SK-N-SH (cell line): ENCODE measurements around the gene JAZF1. TPM values are rescaled to one million over a fixed set of nuclear protein-coding genes. Genes with fewer than 3 reads are reported as not detected.

Source experiments
- CTCF ChIA-PET: fragments of 300-600, 350-600 bp; formaldehyde crosslinking; extraction: SDS; loops from one replicate; lab custom pipeline; 2021; lab: Yijun Ruan, JAX
- POLR2A ChIA-PET: fragments of 350-600 bp; sonication (Branson Sonifier 250); formaldehyde crosslinking; extraction: SDS; loops from one replicate; lab custom pipeline; 2020; ENCODE audit warnings: antibody characterized with exemption, inconsistent platforms; lab: Yijun Ruan, JAX
- DNase-seq: peaks from one replicate; pipeline ENCODE4 v3.0.0; 2012
- H2AFZ ChIP-seq: fragments of 200-600 bp; sonication (generic); 2 replicates; pipeline ENCODE4 v1.8.1; 2016; ENCODE audit warnings: antibody characterized with exemption, mild to moderate bottlenecking, low read depth
- H3F3A ChIP-seq: fragments of 200-600 bp; sonication (generic); replicated peaks from 2 replicates; pipeline ENCODE3; 2016; ENCODE audit warnings: antibody characterized with exemption, mild to moderate bottlenecking; ENCODE audit not compliant: insufficient read depth
- H3K27ac ChIP-seq, 2 experiments: fragments of 200-500 bp in 1 of 2; fragments of 200-600 bp in 1 of 2; sonication (Bioruptor generic) in 1 of 2; sonication (generic), shearing (Covaris generic) in 1 of 2; 2 replicates each; pipeline versions ENCODE4 v1.5.1 to v1.6.1; 2014 to 2016; ENCODE audit warnings: low read depth in 2 of 2, inconsistent platforms in 1 of 2, low read length in 1 of 2, mild to moderate bottlenecking in 1 of 2, mixed read lengths in 1 of 2
- H3K27me3 ChIP-seq: fragments of 200-600 bp; sonication (generic), shearing (Covaris generic); 2 replicates; pipeline ENCODE4 v1.6.1; 2016; ENCODE audit warnings: mixed run types; ENCODE audit not compliant: insufficient read depth
- H3K36me3 ChIP-seq, 2 experiments: fragments of 200-500 bp in 1 of 2; fragments of 200-600 bp in 1 of 2; sonication (Bioruptor generic) in 1 of 2; sonication (generic) in 1 of 2; replicated peaks in 1 of 2; 2 replicates each; pipeline versions ENCODE3 to v1.5.1; 2014 to 2016; ENCODE audit warnings: low read length in 1 of 2, mild to moderate bottlenecking in 1 of 2; ENCODE audit not compliant: insufficient read depth in 2 of 2, control insufficient read depth in 1 of 2
- H3K4me1 ChIP-seq, 2 experiments: fragments of 200-500 bp in 1 of 2; fragments of 200-600 bp in 1 of 2; sonication (Bioruptor generic) in 1 of 2; sonication (generic), shearing (Covaris generic) in 1 of 2; 2 replicates each; pipeline versions ENCODE4 v1.5.1 to v1.6.1; 2014 to 2016; ENCODE audit warnings: low read depth in 1 of 2, low read length in 1 of 2, mixed run types in 1 of 2; ENCODE audit not compliant: insufficient read depth in 2 of 2, control insufficient read depth in 1 of 2
- H3K4me2 ChIP-seq: fragments of 200-600 bp; sonication (generic), shearing (Covaris generic); 2 replicates; pipeline ENCODE4 v1.6.1; 2017; ENCODE audit warnings: mixed run types
- H3K4me3 ChIP-seq, 2 experiments: fragments of 200-500 bp in 1 of 2; fragments of 200-600 bp in 1 of 2; sonication (Bioruptor generic) in 1 of 2; sonication (generic), shearing (Covaris generic) in 1 of 2; 2 replicates each; pipeline versions ENCODE4 v1.5.1 to v1.8.1; 2014 to 2016; ENCODE audit warnings: low read depth in 2 of 2, inconsistent platforms in 1 of 2, low read length in 1 of 2, mild to moderate bottlenecking in 1 of 2, mixed read lengths in 1 of 2, moderate library complexity in 1 of 2
- H3K79me2 ChIP-seq: fragments of 200-600 bp; sonication (generic); 2 replicates; pipeline ENCODE4 v1.8.1; 2017; ENCODE audit warnings: mild to moderate bottlenecking; ENCODE audit not compliant: insufficient read depth
- H3K9ac ChIP-seq: fragments of 200-600 bp; sonication (generic); 2 replicates; pipeline ENCODE4 v1.6.1; 2017; ENCODE audit warnings: mixed run types
- H3K9me2 ChIP-seq: fragments of 200-600 bp; sonication (generic); 2 replicates; pipeline ENCODE4 v1.6.1; 2017; ENCODE audit warnings: mixed run types
- H3K9me3 ChIP-seq: fragments of 200-600 bp; sonication (generic); 2 replicates; pipeline ENCODE4 v1.6.1; 2017; ENCODE audit warnings: mixed run types, mild to moderate bottlenecking, moderate library complexity
- H4K20me1 ChIP-seq: fragments of 200-600 bp; sonication (generic); 2 replicates; pipeline ENCODE4 v1.6.1; 2017; ENCODE audit warnings: mild to moderate bottlenecking, mixed run types; ENCODE audit not compliant: insufficient read depth
- EZH2phosphoT487 ChIP-seq: fragments of 200-600 bp; sonication (generic); IDR thresholded peaks from 2 replicates; pipeline ENCODE4 v1.6.1; 2017; ENCODE audit warnings: low read depth, mixed run types, mild to moderate bottlenecking, antibody characterized with exemption, moderate library complexity, borderline replicate concordance
- FOXJ3 ChIP-seq: sonication (generic); formaldehyde crosslinking; IDR thresholded peaks from 2 replicates; pipeline ENCODE4 v1.5.1; 2020; ENCODE audit warnings: mild to moderate bottlenecking, missing genetic modification reagents
- NRF1 ChIP-seq: IDR thresholded peaks from 2 replicates; pipeline ENCODE4 v1.6.1; 2012; ENCODE audit warnings: low read depth, mild to moderate bottlenecking, low read length
- POLR2AphosphoS5 ChIP-seq: IDR thresholded peaks from 2 replicates; pipeline ENCODE4 v1.6.1; 2012; ENCODE audit warnings: low read depth, low read length
- RAD21 ChIP-seq: IDR thresholded peaks from 2 replicates; pipeline ENCODE4 v1.6.1; 2012; ENCODE audit warnings: mild to moderate bottlenecking, low read length
- WGBS: methylation state at CpG from one replicate; pipeline ENCODE4 v1.1.6; 2017; ENCODE audit warnings: low lambda C conversion rate; 5-methylcytosine and 5-hydroxymethylcytosine counted together
- polyA plus RNA-seq, 3 experiments: library from polyadenylated mRNA; depleted of rRNA; stranded (reverse); fragments of >200 nt; gene quantifications; 2 replicates each; pipeline ENCODE4 v1.2.3, GENCODE V29; 2012
- TF ChIP-seq, protein P1 (sequence below): IDR thresholded peaks from 2 replicates; pipeline ENCODE4 v1.4.0; 2012; ENCODE audit warnings: low read depth
- TF ChIP-seq, protein P2 (sequence below): IDR thresholded peaks from 2 replicates; pipeline ENCODE4; 2012
- TF ChIP-seq, protein P3 (sequence below): fragments of 150-350 bp; IDR thresholded peaks from 2 replicates; pipeline ENCODE4 v1.6.1; 2017; ENCODE audit warnings: antibody characterized with exemption, low read length, low read depth, borderline replicate concordance

Gene JAZF1
- polyA plus RNA-seq, 1 of the 3 experiments (the other 2 are of a cell fraction), result 1.7 TPM

DNA sequence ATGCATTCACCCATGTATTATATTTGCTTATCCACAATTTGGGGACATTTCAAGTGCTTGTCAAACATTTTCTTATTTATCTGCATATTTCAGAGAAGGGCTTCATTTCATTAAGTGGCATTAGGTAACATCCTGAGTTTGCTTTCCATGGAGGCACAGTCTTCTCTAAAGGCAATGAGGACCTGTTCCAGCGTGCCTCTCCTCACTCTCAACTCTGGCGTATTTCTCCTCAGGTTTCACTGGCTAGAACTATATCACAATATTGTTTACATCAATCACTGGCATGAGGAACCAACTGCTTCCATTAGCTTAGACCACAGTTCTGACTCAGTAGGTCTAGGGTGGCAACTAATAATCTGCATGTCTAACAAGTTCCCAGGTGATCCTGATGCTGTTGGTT lies 263.5 kb downstream of the JAZF1 start (continued):
- TF ChIP-seq NRF1, result no peak
- no peak for TF ChIP-seq FOXJ3 (CRISPR knock-in tag)
- TF ChIP-seq, protein P1, sequence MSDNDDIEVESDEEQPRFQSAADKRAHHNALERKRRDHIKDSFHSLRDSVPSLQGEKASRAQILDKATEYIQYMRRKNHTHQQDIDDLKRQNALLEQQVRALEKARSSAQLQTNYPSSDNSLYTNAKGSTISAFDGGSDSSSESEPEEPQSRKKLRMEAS, result no peak

DNA sequence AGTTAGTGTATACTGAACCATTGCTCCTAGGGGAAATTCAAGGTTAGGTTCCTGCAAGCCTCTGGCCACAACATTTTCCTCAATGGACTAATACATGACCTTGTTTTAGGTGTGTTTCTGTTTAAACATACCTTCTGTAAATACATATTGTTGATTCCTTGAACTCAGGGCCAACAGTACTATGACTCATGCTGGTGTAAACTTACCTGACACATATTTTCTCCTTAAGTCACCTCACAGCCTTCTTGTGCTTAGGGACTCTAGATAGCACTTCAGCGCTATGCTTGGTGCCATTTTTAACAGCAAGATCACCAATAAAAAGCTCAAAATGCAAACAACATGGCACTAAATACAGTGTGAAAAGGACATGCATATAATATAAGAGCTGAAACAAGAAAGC lies 264.2 kb downstream of the JAZF1 start:
- TF ChIP-seq EZH2phosphoT487 (no peak), POLR2AphosphoS5 (no peak)
- H3K9me2 ChIP-seq, result no peaks in the 10 kb centered on the region
- POLR2A ChIA-PET, result no interaction called here
- no peaks in the 10 kb centered on the region for H4K20me1 ChIP-seq
- CTCF ChIA-PET, result interaction anchor here (0.6 to 7.4 kb wide), 5 partner anchors 10 to 721 kb away, joined by 3 to 66 read pairs (median 6); no protein-coding TSS in a partner anchor
- no peaks in the 10 kb centered on the region for H3K79me2 ChIP-seq
- H3F3A ChIP-seq, result no peaks in the 10 kb centered on the region
- 93% methylated on average over 1 of the region's 1 CpG for WGBS
- no peaks in the 10 kb centered on the region for H3K9me3 ChIP-seq
- H3K4me2 ChIP-seq, result no peak overlapping the region
- H3K27ac ChIP-seq, result no peak overlapping the region
- H3K4me1 ChIP-seq, result peaks cover 0 to 8% of the 10 kb centered on the region in 2 experiments; a peak in 2 of 4 replicates
- no peaks in the 10 kb centered on the region for H3K27me3 ChIP-seq
- H2AFZ ChIP-seq, result no peak overlapping the region
- no peak overlapping the region for H3K9ac ChIP-seq
- no peak overlapping the region for H3K4me3 ChIP-seq
- H3K36me3 ChIP-seq, result no peaks in the 10 kb centered on the region
- no peak for DNase-seq

DNA sequence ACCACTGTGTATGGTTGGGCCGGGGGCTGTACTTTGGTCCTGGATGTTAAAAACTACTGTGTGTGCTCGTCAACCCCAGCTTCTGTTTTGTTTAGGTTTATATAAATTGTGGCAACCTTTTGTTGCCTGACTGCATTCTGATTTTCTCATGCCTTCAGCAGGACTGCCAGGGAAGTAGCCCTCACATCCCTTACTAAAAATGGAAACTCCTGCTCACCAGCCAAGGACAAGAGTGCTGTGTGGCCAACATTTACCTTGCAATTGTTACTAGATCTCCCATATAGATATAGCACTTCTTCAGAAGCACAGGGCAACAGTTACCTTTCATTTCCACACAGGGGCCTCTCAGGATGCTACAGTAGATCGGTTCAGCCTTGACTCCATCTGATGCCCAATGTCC lies 266.2 kb downstream of the JAZF1 start:
- Histone ChIP-seq H3K9ac (no peak overlapping the region), H3K36me3 (no peaks in the 10 kb centered on the region), H3K9me3 (no peaks in the 10 kb centered on the region), H3K79me2 (no peaks in the 10 kb centered on the region), H3F3A (no peaks in the 10 kb centered on the region), H4K20me1 (no peaks in the 10 kb centered on the region), H3K9me2 (no peaks in the 10 kb centered on the region), H3K4me2 (no peak overlapping the region), H3K4me3 (no peak overlapping the region), H3K27me3 (no peaks in the 10 kb centered on the region), H3K27ac (no peak overlapping the region), H2AFZ (no peak overlapping the region), H3K4me1 (no peaks in the 10 kb centered on the region)
- ChIA-PET CTCF (interaction anchor here (1.0 to 1.7 kb wide), 3 partner anchors 26 to 705 kb away, joined by 3 to 4 read pairs (median 3); no protein-coding TSS in a partner anchor), POLR2A (no interaction called here)
- WGBS, result 90% methylated on average over 3 of the region's 3 CpGs
- TF ChIP-seq, protein P2, sequence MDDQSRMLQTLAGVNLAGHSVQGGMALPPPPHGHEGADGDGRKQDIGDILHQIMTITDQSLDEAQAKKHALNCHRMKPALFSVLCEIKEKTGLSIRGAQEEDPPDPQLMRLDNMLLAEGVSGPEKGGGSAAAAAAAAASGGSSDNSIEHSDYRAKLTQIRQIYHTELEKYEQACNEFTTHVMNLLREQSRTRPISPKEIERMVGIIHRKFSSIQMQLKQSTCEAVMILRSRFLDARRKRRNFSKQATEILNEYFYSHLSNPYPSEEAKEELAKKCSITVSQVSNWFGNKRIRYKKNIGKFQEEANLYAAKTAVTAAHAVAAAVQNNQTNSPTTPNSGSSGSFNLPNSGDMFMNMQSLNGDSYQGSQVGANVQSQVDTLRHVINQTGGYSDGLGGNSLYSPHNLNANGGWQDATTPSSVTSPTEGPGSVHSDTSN, result no peak
- TF ChIP-seq, protein P3, sequence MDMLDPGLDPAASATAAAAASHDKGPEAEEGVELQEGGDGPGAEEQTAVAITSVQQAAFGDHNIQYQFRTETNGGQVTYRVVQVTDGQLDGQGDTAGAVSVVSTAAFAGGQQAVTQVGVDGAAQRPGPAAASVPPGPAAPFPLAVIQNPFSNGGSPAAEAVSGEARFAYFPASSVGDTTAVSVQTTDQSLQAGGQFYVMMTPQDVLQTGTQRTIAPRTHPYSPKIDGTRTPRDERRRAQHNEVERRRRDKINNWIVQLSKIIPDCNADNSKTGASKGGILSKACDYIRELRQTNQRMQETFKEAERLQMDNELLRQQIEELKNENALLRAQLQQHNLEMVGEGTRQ, result no peak
- no peak for TF ChIP-seq RAD21
- DNase-seq, result no peak
